Central memory CD4-positive, alpha-beta T cell (primary cell): ENCODE results near the gene GMDS.

Experiments
- DNase-seq: peaks from one replicate; pipeline ENCODE4 v3.0.0; 2022

Gene GMDS

DNA sequence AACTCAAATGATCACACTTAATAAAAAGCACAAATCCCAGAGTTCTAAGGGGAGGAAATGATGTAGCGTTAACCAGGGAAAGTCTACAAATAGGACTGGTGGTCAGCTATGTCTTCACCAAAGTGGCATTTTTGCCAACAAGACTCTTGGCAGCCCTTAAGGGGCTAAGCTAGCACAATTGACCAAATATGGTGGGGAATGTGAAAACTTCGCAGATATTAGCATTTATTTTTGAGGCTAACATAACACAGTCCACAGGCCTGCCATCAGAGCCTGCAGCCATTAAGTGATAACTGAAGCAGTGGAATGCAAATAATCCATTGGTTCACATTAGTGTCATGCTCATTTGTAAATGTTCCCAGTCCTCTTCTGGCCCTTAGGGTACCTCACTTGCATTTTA is 361.1 kb downstream of the GMDS start:
- no peak for DNase-seq

DNA sequence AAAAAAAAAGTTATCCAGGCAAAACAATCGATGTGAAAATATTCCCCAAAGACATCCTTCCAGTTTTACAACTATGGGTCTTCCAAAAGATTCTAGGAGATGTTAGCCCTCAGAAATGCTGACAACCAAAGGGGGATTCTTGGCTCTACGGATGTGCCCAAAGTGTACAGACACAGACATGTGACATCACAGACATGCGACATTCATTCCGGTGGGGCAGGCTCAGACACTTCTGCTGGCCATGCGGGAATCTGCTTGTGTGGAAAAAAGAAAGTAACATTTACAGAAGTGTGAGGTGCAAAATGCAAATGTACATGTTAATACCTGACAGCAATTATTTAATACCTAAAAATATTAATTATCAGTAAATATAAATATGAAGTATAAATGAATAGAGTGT is 367.1 kb downstream of the GMDS start:
- DNase-seq, result no peak

DNA sequence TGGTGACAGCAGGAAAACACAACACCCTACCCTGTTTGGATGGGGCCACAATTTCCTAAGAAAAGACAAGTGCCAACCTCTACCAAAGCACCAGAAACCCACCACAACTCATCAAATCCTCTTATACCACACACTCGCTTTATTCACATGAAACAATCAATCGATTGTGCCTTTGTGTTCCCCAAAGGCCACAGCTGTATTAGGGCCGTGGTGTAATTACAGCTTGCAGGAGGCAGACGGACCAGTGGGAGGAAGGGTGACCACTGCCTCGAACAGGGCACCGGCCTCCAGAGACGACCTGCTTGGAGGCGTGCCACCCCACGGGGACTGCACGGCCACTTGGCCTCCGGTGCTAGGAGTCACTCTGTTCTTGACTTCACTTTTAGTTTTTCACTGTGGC is 371.6 kb downstream of the GMDS start:
- no peak for DNase-seq

DNA sequence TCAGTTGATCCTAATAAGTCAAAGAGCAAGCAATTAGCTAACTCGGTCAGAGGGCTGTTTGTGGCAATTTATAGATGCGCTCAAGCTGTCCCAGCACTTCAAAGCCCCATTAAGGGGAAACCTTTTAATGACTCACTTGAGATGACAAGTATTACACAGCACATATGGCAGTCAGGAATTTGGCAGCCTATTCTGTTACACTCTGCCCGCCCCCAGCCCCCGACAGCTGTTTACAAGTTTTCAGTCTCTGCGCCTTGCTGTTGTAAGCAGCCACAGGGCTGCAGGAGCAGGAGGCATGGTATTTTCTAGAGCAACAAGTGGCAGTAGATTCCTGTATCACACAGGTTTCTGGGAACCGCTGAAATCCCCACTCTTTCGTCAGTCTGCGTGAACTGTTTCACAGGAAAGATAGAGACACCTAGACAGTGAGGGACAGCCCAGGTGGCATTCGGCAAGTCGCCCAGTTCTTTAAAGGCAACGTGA is 372.7 kb downstream of the GMDS start:
- no peak for DNase-seq

DNA sequence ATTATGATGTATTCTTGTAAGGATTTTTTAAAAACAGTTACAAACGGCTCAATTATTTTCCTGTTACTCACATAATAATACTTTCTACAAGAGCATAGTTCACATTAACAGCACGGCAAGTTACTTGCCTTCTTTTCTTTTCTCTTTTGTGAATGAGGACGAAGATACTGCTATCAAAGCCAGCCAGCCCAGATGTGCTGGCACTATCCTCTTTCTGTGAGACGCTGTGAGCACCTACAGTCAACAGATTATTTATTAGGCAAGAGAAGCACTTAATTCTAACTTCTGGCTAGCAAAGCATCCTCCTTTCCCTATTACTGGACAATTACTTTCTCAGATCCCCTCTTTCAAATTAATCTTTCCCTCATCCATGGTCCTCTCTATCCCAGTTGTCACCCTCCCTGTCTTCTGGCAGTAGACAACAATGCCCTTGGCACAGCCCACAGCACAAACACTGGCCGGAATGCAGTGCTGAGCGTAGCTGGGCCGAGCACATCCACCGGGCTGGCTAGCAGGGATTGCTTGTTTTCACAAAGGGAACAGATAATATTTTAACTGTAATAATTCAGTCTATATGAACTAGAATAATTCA is 373.6 kb downstream of the GMDS start:
- no peak for DNase-seq

DNA sequence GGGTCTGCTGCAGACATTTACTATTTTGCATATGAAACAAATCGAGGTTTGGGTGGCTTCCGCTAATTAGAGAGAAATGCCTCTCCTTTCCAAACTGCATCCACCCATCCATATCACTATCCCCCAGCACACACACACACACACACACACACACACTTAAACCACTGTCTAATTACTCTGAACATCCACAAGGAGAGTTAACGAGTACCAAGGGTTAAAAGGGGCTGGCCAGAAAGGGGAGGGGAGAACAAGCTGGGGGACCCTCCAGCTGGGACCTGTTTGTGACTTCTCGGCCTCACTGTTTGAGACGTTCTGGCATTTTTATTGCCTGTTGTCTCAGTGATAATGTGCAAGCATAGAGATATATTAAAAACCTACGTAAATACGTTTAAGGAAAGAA is 374.5 kb downstream of the GMDS start:
- no peak for DNase-seq

DNA sequence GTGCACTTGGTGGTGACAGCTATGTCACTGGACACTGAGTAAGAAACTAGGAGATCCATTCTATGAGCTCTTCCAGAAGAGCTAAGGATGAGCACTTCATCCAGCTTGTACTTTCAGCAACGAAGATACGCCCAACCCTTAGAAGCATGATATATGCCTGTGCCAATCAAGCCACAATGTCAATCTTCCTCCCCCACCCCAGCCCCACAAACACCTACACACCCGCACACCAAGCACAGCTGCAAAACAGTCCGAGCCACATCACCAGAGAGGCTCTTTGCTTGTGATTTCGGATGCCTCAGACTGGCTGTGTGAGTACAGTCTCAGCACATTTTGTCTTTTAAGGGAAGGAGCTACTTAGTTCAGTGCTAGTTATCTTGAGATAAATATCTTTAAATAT is 375.2 kb downstream of the GMDS start:
- no peak for DNase-seq

DNA sequence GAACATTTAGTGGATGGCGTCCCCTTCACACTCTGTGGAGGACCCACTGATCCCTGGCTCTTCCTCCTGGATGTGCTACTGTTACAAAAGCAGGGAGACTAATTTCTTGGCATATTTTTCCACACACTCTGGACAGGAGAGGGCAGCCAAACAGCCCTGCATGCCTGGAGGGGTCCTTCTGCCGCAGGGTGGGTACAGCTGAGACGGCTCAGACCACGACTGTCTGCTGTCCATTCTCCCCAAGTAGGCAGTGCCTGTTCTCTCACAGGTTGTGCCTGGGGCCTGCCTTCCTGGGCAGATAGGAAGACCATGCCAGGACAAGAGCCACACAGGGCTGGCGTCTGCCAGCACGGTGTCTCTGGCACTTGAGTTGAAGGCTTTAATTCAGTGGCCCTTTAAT is 375.6 kb downstream of the GMDS start:
- DNase-seq, result no peak

DNA sequence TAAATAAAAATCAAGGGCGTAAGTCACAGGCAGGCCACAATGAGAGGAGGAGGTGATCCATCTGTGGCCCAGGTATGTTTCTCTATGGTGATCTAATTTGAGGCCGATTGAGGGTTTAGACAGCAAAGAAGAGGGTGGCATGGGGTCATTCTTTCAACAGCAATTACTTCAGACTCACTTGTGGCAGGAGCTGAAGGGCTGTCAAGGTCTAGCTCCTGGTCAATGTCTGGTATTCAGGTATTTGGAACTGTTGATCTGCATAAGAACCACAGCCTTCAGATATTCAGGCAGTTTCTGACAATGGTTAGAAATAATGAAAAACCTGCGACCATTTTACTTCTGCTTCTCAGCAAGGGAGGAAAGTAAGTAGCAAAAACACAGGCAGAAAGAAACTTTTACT is 376.1 kb downstream of the GMDS start:
- no peak for DNase-seq

DNA sequence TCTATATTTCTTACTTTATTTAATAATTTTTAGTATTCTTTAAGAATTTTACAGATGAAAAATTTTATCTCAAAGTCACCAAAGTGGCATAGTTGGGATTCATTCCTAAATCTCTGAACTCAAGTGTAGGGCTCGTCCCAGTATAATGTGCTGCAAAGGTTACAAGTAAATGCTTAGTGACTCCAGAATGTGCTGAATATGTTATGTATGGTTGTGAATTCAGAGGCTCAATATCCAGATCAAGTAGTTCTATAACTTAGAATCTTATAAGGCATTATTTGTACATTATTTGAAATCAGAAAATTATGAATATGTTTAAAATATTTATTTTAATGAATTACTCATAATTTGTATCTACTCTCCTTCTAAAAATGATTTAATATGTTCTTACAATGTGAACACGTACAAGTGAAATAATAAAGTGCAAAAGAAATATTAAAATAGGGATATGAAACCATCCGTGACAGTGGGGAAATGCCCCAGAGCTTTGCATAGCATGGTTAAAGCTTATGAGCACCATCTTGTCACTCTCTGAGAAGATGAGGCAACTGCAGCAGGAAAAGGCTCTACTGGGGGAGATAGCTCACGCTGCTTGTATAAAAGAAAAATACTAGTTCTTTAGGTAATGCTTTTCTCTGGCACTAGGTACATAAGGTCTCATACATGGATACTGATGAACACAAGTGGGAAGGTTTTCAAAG is 376.7 kb downstream of the GMDS start:
- DNase-seq, result no peak

DNA sequence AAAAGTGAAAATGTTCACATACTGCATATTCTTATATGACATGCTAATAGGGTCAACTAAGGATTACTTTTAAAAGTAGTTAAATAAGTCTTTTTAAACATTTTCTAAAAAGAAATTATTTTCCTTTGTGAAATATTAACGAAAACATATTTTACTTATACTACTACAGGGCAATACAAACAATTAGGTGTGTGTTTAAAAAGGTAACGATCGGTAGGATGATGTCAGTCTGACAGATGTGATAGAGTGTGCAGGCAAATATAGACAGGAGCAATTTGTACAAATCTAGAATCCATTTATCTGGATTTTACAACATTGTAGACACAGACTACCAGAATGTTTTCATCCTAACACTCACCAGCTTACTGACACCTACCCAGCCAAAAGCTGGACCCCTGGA is 378.2 kb downstream of the GMDS start:
- no peak for DNase-seq

DNA sequence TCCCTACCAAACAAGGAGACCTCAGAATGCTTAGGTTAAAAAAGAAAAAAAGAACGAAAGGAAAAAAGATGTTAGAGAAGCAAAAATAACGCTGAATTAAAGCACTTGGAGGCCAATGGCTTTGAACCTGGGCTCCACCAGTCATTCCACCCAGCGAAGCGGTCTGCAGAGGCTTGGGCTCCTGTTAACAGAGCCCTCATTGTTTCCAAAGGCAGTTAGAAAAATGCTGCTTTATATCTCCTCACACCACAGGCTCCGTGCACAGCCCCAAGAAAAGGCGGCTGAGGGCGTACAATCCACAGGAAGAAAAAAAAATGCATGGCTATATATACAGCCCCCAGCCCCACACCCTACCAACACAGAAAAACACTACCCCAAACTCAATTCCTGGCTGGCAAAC is 379.8 kb downstream of the GMDS start:
- DNase-seq, result no peak

DNA sequence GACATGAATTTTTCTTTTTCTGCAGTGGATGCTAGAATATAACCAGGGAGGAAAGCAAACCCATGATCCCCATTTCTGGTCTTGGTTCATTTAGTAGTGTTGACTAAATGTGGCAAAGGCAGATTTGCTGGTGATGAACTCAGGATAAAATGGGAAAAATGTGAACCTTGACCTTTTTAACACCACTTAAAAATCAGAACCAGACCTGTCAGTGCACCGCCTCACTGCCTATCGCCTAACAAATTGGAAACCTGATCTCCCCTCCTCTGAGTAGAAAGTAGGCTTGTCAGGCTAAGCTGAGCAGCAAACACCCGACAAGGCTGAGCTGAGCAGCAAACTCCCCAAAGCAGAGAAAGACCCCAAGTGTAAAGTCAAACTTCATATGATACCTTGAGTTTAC is 380.9 kb downstream of the GMDS start:
- DNase-seq, result no peak

DNA sequence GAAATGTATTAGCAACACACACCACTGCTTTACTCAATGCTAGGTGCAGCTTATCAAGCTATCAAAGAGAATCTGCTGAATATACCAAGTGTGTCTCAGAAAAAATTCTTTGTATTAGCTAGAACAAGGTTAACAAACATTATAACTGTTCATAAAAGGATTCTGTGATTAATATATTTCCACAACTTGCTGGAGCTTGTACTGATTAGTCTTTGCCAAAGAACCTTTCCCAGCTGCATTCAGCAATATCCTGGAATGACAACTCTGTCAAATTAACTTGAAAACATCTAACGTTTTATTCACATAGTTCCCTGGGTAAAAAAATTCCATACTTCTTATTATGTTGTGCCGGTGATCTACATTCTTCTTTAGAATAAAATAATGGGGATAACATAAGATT is 383.0 kb downstream of the GMDS start:
- DNase-seq, result no peak

DNA sequence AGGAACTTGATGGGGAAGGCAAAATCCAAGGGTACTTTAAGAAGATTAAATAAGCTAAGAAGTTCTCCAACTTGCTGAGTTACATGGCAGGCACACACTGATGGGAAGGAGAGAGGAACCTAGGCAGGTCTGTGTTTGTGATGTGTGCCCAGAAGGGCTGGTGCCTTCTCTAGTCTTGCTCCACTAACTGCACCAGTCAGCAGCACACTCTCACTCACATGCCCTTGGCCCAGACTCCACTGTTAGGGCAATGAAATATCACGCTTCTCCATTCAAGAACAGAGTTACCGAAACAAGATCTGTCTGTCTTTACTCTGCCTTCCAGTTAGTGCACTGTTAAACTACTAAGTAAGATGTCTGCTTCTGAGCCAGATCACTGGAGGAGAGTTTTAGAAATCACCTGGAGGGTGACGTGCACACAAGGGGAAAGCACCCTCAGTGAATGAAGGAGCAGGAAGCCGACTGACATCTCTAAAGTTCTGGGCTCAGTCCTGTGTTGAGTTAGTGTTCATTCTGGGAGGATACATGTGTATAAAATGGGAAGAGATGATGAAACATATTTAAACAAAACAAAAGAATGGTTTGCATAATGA is 384.6 kb downstream of the GMDS start:
- DNase-seq, result no peak

DNA sequence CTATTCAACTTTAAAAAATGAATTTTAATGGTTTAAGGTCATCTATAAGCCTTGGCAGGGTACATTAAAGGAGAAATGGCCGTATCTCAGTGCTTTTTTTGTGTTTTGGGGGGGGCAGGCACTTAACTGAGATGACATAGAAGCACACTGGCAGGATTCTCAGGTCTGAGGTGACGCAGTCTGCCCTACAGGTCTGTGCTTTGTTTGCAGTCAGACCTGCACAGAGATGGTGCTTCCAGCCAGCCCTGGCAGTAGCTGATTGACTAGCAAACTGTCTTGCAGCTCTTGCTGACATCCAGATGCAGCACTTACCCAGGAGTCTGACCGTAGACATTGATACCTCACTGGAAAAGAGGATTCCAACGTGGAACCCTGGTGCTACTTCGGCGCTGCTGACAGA is 386.5 kb downstream of the GMDS start:
- no peak for DNase-seq

DNA sequence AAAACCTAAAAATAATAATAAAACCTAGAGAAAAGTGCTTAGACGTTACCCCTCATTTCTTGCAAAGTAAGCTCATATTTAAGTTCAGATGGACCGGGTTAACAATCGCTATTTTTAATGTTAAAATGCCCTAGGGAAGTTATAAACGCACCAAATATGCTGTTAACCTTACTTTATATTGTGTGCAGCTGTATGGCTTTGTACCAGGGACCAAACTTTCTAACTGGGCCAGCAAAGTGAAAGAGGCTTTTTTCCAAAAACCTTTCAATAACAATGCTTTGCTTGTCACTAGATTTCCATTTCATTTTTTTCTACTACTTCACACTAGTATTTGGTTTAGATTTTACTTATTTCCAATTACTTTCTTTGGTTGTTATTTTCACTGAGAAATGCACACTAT is 387.2 kb downstream of the GMDS start:
- DNase-seq, result no peak

DNA sequence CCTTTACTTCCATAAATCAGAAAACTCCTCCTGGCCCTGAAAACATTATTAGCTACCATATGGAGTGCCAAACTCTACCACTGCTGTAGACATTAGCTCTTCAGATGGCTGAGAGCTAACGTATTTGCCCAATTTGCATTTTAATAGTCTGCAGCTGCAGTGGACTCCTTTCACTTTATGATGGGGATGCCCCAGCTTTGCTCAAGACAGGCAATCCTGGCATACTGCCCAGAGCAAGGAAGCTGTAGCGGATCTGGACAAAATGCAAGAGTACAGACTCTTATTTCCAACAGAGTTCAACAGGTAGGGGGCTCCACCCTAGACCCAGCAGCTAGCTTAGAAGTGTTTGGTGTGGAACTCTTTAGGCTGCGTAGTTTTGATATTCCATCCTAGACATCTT is 389.0 kb downstream of the GMDS start:
- DNase-seq, result no peak

DNA sequence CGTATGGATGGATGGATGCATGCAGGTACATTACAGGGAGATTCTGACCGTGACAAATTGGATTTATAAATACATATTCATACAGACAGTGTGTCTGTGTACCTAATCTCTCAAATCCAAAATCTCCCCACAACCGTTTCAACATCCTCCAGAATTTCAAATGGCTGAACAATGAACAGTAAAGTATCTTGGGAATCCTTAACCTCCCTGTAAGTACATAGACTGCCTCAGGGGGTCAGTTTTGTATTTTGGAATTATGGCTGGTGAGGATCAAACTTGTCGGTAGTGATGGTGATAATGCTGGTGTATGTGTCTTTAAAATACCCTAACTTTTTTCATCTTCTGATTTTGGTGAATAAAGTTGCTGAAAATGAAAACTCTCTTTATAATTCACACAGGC is 389.5 kb downstream of the GMDS start:
- DNase-seq, result no peak

DNA sequence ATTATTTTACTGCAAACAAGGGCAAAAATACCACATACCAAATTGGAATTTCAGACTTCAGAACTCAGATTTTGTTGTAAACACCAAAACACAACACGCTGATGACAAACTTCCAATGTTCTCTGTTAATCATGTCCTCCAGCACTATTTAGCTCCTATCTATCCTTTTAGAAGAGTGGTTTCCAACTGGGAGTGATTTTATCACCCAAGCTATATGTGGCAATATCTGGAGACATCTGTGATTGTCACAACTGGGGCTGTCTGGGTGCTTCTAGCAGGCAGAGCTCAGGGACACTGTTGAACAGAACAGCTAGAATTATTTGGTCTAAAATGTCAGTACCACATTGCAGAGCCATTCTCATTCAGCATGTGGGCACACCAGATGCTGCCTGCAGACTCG is 391.1 kb downstream of the GMDS start:
- DNase-seq, result no peak

DNA sequence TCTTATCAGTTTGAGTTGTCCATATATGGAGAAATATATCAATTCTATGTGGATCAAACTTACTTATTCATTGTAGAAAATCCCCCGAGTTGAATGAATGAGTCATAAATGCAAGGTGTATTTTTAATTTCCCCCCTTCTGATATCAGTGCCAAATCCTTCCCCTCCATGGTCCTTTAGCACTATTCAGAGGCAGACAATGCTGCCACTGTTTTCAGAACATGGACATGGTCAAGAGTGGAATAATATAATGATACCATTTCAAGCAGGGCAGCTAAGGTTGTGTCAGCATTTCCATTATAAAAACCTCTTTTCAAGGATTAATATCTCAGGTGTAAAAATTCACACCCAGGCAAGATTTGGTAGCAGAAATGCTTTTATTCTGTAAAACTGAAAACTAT is 391.6 kb downstream of the GMDS start:
- no peak for DNase-seq

DNA sequence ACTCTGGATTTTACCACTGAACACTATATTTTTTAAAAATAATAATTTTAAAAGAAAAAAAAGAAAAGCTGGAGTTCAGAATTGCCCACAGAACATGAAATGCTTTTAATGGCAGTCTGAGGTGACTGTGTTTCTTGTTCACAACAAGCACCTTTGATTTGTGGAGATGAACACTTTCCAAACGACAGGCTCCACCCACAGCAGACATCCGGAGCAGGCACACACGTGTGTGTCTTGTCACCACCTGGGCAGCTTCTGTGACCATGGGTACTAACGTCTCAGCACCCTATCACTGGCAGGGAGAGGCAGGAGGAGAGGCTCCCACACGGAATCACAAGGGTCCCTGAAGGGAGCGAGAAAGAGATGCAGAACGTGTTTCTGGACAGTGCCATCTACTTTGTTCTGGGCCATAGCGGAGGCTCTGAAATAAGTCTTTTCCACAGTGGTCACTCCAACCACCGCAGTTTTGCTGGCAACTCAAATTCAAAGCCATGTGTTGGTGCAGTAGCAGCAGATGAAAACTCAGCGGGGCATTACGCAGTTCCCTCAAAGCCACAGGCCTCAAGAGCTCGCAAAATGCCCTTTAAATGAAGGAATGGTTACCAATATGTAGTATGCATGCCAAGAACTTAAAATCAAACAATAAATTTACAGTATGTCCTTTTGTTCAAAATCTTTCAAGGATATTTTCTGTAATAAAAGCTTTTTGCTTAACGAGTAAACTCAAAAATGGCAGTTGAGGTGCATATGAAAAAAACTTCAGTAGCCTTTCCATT is 393.5 kb downstream of the GMDS start:
- no peak for DNase-seq

DNA sequence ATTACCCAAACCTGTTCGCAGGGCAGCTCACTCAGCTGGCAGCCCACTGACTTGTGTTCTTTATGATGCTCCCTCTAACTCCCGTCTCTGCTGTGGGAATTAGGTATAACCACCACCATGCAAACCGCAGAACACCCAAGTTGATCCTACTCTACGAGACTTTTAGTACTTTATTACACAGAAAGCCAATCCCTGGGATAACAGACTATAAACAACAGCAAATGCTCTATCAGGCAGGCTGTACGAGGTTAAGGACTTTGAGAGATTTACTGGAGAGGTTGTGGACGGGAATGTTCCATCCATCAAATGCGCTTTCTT is 394.6 kb downstream of the GMDS start:
- no peak for DNase-seq
